WTC11 (cell line): ENCODE results near the gene OR2L8.
A peak's percentile ranks its signal among the peaks of the same experiment; 100 is the strongest.

Experiments used
- ATF3 ChIP-seq: sonication (generic); formaldehyde crosslinking; conservative IDR thresholded peaks from 2 replicates; pipeline ENCODE4 v1.8.1; 2022; ENCODE audit warnings: mild to moderate bottlenecking, missing genetic modification reagents
- CREM ChIP-seq: sonication (generic); formaldehyde crosslinking; IDR thresholded peaks from 2 replicates; pipeline ENCODE4 v1.8.1; 2022; ENCODE audit warnings: mild to moderate bottlenecking, missing genetic modification reagents, moderate library complexity
- CTCF ChIP-seq: fragments of 200-600 bp; IDR thresholded peaks from 2 replicates; pipeline ENCODE4 v1.8.0; 2022; ENCODE audit warnings: antibody characterized with exemption
- ETV6 ChIP-seq: sonication (generic); formaldehyde crosslinking; IDR thresholded peaks from 2 replicates; pipeline ENCODE4 v1.8.1; 2022; ENCODE audit warnings: mild to moderate bottlenecking, missing genetic modification reagents
- HMGA2 ChIP-seq: fragments of 250-450 bp; sonication (Bioruptor Pico); IDR thresholded peaks from 2 replicates; pipeline ENCODE4 v1.4.0; 2021; ENCODE audit warnings: mild to moderate bottlenecking, moderate library complexity
- NR2C2 ChIP-seq: sonication (generic); formaldehyde crosslinking; IDR thresholded peaks from 2 replicates; pipeline ENCODE4 v1.8.0; 2022; ENCODE audit warnings: mild to moderate bottlenecking, missing genetic modification reagents
- ZNF512 ChIP-seq: sonication (generic); formaldehyde crosslinking; IDR thresholded peaks from 2 replicates; pipeline ENCODE4 v1.8.1; 2022; ENCODE audit warnings: missing genetic modification reagents, borderline replicate concordance
- ZNF532 ChIP-seq: fragments of 250-450 bp; sonication (Bioruptor Pico); IDR thresholded peaks from 2 replicates; pipeline ENCODE4 v1.9.0; 2021; ENCODE audit warnings: mild to moderate bottlenecking, borderline replicate concordance
- TF ChIP-seq, protein P1 (sequence below): sonication (generic); formaldehyde crosslinking; conservative IDR thresholded peaks from 2 replicates; pipeline ENCODE4 v1.8.1; 2023; ENCODE audit warnings: mild to moderate bottlenecking, low read depth, missing genetic modification reagents, moderate library complexity
- TF ChIP-seq, protein P2 (sequence below): sonication (generic); formaldehyde crosslinking; IDR thresholded peaks from 2 replicates; pipeline ENCODE4 v1.8.1; 2023; ENCODE audit warnings: mild to moderate bottlenecking, missing genetic modification reagents, moderate library complexity

- TF ChIP-seq ETV6 (CRISPR knock-in tag) (no peak), CTCF (no peak), ATF3 (no peak), CREM (no peak), ZNF532 (CRISPR knock-in tag) (no peak), HMGA2 (CRISPR knock-in tag) (no peak), NR2C2 (CRISPR knock-in tag) (no peak), ZNF512 (CRISPR knock-in tag) (peak; percentile 97)
- TF ChIP-seq, protein P1, sequence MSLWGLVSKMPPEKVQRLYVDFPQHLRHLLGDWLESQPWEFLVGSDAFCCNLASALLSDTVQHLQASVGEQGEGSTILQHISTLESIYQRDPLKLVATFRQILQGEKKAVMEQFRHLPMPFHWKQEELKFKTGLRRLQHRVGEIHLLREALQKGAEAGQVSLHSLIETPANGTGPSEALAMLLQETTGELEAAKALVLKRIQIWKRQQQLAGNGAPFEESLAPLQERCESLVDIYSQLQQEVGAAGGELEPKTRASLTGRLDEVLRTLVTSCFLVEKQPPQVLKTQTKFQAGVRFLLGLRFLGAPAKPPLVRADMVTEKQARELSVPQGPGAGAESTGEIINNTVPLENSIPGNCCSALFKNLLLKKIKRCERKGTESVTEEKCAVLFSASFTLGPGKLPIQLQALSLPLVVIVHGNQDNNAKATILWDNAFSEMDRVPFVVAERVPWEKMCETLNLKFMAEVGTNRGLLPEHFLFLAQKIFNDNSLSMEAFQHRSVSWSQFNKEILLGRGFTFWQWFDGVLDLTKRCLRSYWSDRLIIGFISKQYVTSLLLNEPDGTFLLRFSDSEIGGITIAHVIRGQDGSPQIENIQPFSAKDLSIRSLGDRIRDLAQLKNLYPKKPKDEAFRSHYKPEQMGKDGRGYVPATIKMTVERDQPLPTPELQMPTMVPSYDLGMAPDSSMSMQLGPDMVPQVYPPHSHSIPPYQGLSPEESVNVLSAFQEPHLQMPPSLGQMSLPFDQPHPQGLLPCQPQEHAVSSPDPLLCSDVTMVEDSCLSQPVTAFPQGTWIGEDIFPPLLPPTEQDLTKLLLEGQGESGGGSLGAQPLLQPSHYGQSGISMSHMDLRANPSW (CRISPR knock-in tag) = no peak
- TF ChIP-seq, protein P2, sequence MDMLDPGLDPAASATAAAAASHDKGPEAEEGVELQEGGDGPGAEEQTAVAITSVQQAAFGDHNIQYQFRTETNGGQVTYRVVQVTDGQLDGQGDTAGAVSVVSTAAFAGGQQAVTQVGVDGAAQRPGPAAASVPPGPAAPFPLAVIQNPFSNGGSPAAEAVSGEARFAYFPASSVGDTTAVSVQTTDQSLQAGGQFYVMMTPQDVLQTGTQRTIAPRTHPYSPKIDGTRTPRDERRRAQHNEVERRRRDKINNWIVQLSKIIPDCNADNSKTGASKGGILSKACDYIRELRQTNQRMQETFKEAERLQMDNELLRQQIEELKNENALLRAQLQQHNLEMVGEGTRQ (CRISPR knock-in tag) = no peak
These were observed 42.1 kb upstream of the OR2L8 start for GRCh38 chr1:247906504-247907047.
